Psoas muscle (tissue), 8 donors: ENCODE data around the gene CIC. TPM values are rescaled to one million over a fixed set of nuclear protein-coding genes. Genes with fewer than 3 reads are reported as not detected.
"Not testable (repeated sequence)": the region's sequence is repeated elsewhere in the genome, so short reads cannot be mapped to it uniquely, and the experiment has no call there.

Experiments
- ATAC-seq, 4 donors: fragments of 200-7000 bp; cut with Tn5 transposase; one replicate each; pipeline ENCODE4 v1.9.1; 2020; ENCODE audit warnings: moderate library complexity in 3 of 4, mild to moderate bottlenecking in 2 of 4
- DNase-seq, 2 donors: peaks; one replicate each; pipeline ENCODE4 v3.0.0-alpha.2; 2020
- H3K27ac ChIP-seq: fragments of 200-600 bp; one replicate; pipeline ENCODE4 v1.8.0; 2022
- H3K27me3 ChIP-seq, 3 donors: fragments of 200-600 bp in 1 of 3; one replicate each; pipeline versions ENCODE4 v1.6.1 to v1.8.0; 2013 to 2022; ENCODE audit warnings: low read length in 2 of 3, mild to moderate bottlenecking in 2 of 3, moderate library complexity in 1 of 3; ENCODE audit not compliant: insufficient read depth in 3 of 3
- H3K36me3 ChIP-seq, 2 donors: fragments of 200-600 bp in 1 of 2; one replicate each; pipeline versions ENCODE4 v1.6.1 to v1.8.0; 2013 to 2022; ENCODE audit warnings: low read depth in 1 of 2, mild to moderate bottlenecking in 1 of 2, moderate library complexity in 1 of 2; ENCODE audit not compliant: insufficient read depth in 1 of 2
- H3K4me1 ChIP-seq: fragments of 200-600 bp; one replicate; pipeline ENCODE4 v1.8.0; 2022
- H3K4me3 ChIP-seq: fragments of 200-600 bp; one replicate; pipeline ENCODE4 v1.8.0; 2022; ENCODE audit warnings: mild to moderate bottlenecking
- H3K9me3 ChIP-seq: fragments of 200-600 bp; one replicate; pipeline ENCODE4 v1.8.0; 2022
- CTCF ChIP-seq: fragments of 200-600 bp; IDR thresholded peaks from one replicate; pipeline ENCODE4 v1.8.0; 2022; ENCODE audit warnings: antibody characterized with exemption
- WGBS, 3 donors: extraction: QIAGEN DNeasy Blood & Tissue Kit; methylation state at CpG; one replicate each; pipeline versions ENCODE4 v1.1.6 to v1.1.7; 2013; 5-methylcytosine and 5-hydroxymethylcytosine counted together
- intact Hi-C, 2 donors: fragments of 100-400 bp; cut with DNase I; formaldehyde crosslinking; loops; one replicate each; pipeline versions ENCODE4 v1.11.0 to v1.14.2; 2022
- polyA plus RNA-seq, 3 donors: library from polyadenylated mRNA; stranded (reverse); fragments of 200-250 nt; gene quantifications; one replicate each; pipeline ENCODE4 v1.2.3, GENCODE V29; 2013
- total RNA-seq, 4 donors: library from RNA; stranded (reverse); fragmentation: NEBNext Ultra II Directional in 2 of 4; extraction: Animal tissue kit (Norgen Biotek cat#: 25700) in 2 of 4; gene quantifications; one replicate each; pipeline versions ENCODE4 v1.2.1 to v1.2.4, GENCODE V29; 2021 to 2023
- donor health status: healthy with polysubstance abuse.
- donor health status: DM: no; HTN: no; CAD: no; lungs with moderate emphysema.
- donor health status: Bipolar disorder and iron deficiency.
- donor health status: healthy.
- donor health status: DM: yes; HTN: yes; CAD: no.
- donor health status: DM: no; HTN: no; CAD: no.
- donor health status: DM: no; HTN: no; CAD: no.
- donor health status: DM: yes; HTN: yes; CAD: no.

The CIC gene
- total and polyA plus RNA-seq, 7 donors = 17.1 to 55.0 (median 36.4) TPM

GRCh38 chr19:42333975-42334696, 65.1 kb downstream of the CIC start:
- intact Hi-C loops = no loop called here
- TF ChIP-seq CTCF = no peak
- Histone ChIP-seq H3K9me3 (no peaks in the 10 kb centered on the region), H3K27ac (no peak overlapping the region), H3K36me3 (peaks cover 0 to 39% of the 10 kb centered on the region in 2 donors), H3K4me3 (no peak overlapping the region), H3K27me3 (no peaks in the 10 kb centered on the region), H3K4me1 (no peaks in the 10 kb centered on the region)
- DNase-seq (no peak), ATAC-seq (no peak)
- WGBS, 3 donors = 88 to 92% (median 91%) methylated on average over 21 of the region's 21 CpGs

DNA sequence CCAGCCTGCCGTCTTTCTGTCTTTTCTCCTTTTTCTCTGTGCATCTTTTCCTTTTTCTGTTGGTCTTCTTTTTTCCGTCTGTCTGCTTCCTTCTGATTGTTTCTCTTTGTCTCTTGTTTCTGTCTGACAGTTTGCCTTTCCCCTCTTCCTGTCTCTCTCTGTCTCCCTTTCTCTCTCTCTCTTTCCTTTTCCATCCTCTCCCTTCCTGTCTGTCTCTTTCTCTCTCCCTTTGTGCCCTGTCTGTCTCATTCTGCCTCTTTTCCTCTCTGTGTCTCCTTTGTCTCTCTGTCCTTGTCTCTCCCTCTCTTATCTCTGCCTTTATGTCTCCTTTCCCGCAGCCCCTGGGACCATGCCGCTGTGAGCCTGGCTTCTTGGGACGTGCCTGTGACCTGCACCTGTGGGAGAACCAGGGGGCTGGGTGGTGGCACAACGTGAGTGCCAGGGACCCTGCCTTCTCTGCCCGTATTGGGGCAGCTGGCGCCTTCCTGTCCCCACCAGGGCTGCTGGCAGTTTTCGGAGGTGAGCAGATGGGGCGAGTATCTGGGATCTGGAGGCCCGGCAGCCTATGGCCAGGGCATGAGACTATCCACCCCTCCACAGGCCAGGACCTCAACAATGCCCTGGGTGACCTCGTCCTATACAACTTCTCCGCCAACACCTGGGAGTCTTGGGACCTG, 65.8 kb downstream of the CIC start:
- ATAC-seq = no peak
- Histone ChIP-seq H3K36me3 (peaks cover 0 to 45% of the 10 kb centered on the region in 2 donors), H3K27ac (no peak overlapping the region), H3K4me3 (no peak overlapping the region), H3K4me1 (no peaks in the 10 kb centered on the region), H3K27me3 (no peaks in the 10 kb centered on the region), H3K9me3 (no peaks in the 10 kb centered on the region)
- DNase-seq = no peak
- intact Hi-C loops = no loop called here
- 90 to 95% (median 90%) methylated on average over 13 of the region's 13 CpGs for WGBS, 3 donors
- TF ChIP-seq CTCF = no peak

GRCh38 chr19:42335374-42335936, 66.4 kb downstream of the CIC start:
- Histone ChIP-seq H3K4me3 (no peak overlapping the region), H3K36me3 (peaks cover 0 to 48% of the 10 kb centered on the region in 2 donors), H3K27me3 (no peaks in the 10 kb centered on the region), H3K27ac (no peak overlapping the region), H3K9me3 (no peaks in the 10 kb centered on the region), H3K4me1 (no peaks in the 10 kb centered on the region)
- intact Hi-C loops = no loop called here
- no peak for TF ChIP-seq CTCF
- 90% methylated on average over 7 of the region's 7 CpGs for WGBS, 3 donors
- DNase-seq (no peak), ATAC-seq (no peak)

DNA sequence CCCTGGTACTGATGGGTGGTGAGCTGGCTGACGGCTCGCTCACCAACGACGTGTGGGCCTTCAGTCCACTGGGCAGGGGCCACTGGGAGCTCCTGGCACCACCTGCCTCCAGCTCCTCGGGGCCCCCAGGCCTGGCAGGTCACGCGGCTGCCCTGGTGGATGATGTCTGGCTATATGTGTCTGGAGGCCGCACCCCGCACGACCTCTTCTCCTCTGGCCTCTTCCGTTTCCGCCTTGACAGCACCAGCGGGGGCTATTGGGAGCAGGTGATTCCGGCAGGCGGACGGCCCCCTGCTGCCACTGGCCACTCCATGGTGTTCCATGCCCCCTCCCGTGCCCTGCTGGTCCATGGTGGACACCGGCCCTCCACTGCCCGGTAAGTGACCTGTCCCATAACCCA, 66.9 kb downstream of the CIC start:
- TF ChIP-seq CTCF = no peak
- Histone ChIP-seq H3K36me3 (peaks cover 0 to 48% of the 10 kb centered on the region in 2 donors), H3K9me3 (no peaks in the 10 kb centered on the region), H3K27ac (no peak overlapping the region), H3K4me1 (no peaks in the 10 kb centered on the region), H3K27me3 (no peaks in the 10 kb centered on the region), H3K4me3 (no peak overlapping the region)
- WGBS, 3 donors = 91 to 96% (median 91%) methylated on average over 16 to 19 of the region's 19 CpGs
- no peak for DNase-seq
- intact Hi-C loops = no loop called here
- ATAC-seq = no peak

DNA sequence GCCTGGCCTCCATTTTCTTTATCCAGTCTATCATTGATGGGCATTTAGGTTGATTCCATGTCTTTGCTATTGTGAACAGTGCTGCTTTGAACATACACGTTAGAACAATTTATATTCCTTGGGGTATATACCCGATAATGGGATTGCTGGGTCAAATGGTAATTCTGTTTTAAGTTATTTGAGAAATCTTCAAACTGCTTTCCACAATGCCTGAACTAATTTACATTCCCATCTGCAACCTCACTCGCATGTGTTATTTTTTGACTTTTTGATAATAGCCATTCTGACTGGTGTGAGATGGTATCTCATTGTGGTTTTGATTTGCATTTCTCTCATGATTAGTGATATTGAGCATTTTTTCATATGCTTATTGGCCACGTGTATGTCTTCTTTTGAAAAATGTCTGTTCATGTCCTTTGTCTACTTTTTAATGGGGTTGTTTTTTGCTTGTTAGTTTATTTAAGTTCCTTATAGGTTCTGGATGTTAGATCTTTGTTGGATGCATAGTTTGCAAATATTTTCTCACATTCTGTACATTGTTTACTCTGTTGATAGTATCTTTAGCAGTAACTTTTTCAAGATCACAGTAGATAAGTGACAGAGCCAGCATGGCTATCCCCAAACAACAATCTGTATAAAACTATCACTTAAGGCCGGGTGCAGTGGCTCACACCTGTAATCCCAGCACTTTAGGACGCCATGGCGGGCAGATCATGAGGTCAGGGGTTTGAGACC, 70.2 kb downstream of the CIC start:
- intact Hi-C loops, ATAC-seq, H3K9me3 ChIP-seq, H3K27me3 ChIP-seq, H3K4me3 ChIP-seq, DNase-seq, H3K27ac ChIP-seq, H3K4me1 ChIP-seq: not testable (repeated sequence)
- WGBS, 3 donors = 88 to 89% (median 88%) methylated on average over 7 of the region's 7 CpGs
- H3K36me3 ChIP-seq = peaks cover 0 to 71% of the 10 kb centered on the region in 2 donors

- 94 to 99% (median 95%) methylated on average over 4 of the region's 4 CpGs for WGBS, 3 donors
- ATAC-seq, H3K27ac ChIP-seq, H3K4me3 ChIP-seq, H3K27me3 ChIP-seq, H3K9me3 ChIP-seq, intact Hi-C loops, H3K4me1 ChIP-seq, DNase-seq: not testable (repeated sequence)
- H3K36me3 ChIP-seq = peaks cover 0 to 75% of the 10 kb centered on the region in 2 donors
Measured at GRCh38 chr19:42339922-42340321, 70.9 kb downstream of the CIC start.
